Measurements from ENCODE around the gene BMERB1.
"Not testable (repeated sequence)": the region's sequence is repeated elsewhere in the genome, so short reads cannot be mapped to it uniquely, and the experiment has no call there.

Gene BMERB1

DNA sequence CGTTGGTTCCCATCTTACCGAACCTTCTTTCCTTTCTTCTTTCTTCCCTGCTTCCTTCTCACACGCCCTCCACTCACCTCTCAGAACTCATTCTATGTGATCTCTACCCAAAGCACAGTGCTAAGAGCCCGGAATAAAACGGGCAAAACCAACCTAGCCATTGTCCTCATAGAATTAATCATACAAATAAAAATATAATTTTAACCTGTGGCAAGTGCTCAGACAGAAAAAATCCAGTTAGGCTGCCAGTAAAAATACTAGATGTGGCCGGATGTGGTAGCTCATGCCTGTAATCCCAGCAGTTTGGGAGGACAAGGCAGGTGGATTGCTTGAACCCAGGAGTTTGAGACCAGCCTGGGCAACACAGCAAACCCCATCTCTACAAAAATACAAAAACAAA, 27.0 kb downstream of the BMERB1 start:
- DNase-seq (ENCODE audit: low read depth in 2 of 2) = no peak

DNA sequence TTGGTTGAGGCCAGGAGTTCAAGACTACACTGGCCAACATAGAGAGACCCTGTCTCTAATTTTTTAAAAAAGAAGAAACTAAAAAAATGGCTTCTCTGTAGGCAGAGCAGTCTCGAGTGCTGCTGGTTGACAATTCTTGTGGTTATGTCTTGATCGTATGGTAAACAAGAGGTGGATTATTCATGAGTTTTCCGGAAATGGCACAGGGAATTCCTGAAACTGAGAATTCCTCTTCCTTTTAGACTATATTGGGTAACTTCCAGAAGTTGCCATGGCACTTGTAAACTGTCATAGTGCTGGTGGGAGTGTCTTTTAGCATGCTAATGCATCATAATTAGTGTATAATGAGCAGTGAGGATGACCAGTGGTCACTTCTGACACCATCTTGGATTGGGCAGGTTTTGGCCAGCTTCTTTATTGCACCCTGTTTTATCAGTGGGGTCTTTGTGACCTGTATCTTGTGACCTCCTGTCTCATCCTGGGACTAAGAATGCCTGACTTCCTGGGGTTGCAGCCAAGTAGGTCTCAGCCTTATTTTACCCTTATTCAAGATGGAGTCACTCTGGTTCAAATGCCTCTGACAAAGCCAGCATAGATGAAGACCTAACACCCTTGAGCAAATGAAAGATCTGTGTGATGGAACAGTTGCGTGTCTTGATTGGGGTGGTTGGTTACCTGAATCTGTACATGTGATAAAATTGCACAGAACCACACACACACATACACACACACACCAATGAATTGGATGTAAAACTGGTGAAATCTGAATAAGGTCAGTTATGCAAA, 30.2 kb downstream of the BMERB1 start:
- no peak for DNase-seq (ENCODE audit: low read depth in 2 of 2)

DNA sequence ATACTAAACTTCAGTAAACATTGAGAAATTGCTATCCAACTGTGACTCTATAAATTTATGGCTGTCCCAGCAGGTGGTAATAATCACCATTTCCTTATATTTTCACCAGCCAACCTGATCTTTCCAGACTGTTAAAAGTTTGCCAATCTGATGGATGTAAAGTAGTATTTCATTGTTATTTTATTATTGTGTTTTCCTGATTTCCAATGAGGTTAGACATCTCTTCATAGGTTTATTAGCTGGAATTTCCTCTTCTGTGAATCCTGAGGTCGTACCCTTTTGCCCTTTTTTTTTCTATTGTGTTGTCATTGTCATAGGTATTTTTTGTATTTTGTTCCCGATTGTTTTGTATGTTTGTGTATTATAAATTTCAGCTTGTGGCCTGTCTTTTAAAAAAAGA, 31.7 kb downstream of the BMERB1 start:
- DNase-seq (ENCODE audit: low read depth in 2 of 2) = no peak

DNA sequence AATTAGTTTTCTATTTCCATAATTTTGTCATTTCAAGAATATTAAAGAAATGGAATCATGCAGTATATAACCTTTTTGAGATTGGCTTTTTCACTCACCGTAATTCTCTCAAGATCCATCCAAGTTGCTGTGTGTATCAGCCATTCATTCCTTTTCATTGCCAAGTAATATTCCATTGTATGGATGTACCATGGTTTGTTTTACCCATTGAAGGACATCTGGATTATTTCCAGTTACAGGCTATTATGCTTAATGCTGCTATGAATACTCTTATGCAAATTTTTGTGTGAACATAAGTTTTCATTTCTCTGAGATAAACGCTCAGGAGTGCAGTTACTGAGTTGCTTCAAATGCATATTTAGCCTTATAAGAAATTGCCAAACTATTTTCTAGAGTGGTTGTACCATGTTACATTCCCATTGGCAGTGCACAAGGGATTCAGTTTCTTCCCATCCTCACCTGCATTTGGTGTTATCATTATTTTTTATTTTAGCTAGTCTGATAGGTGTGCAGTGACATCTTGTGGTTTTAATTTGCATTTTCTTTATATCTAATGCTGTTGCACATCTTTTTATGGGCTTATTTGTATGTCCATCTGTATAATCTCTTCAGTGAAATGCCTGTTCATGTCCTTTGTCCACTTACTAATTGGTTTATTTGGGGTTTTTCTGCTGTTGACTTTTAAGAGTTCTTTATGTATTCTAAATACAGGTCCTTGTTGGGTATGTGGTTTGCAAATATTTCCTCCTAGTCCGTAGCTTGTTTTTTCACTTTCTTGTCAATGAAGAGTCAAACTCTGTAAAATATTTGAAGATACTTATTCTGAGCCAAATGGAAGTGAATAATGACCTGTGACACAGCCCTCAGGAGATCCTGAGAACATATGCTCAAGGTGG, 32.7 kb downstream of the BMERB1 start:
- no peak for DNase-seq (ENCODE audit: low read depth in 2 of 2)

DNA sequence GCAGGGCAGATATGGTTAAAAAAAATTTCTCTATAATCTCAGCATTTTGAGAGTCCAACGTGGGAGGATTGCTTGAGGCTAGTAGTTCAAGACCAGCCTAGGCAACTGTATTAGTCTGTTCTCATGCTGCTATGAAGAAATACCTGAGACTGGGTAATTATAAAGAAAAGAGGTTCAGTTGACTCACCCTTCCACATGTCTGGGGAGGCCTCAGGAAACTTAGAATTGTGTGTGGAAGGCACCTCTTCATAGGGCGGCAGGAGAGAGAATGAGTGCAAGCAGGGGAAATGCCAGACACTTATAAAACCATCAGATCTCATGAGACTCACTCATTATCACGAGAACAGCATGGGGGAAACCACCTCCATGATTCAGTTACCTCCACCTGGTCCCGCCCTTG, 42.6 kb downstream of the BMERB1 start:
- DNase-seq (ENCODE audit: low read depth in 2 of 2) = not testable (repeated sequence)

DNA sequence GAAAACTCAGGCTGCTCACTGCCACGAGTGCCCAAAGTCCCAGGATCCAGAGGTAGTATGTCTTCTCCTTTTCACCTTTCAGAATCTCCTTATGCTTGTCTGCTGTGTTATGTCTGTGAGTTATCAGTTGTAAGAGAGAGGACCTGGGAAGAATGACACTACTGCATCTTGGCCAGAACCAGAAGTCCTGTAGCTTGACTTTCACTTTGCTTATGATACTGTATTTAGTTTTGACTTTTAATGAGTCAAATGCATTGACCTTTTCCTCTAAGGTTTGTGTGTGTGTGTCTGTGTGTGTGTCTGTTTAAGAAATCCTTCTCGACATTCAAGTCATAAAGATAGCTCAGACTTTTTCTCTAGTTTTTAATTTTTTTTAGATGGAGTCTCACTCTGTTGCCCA, 43.4 kb downstream of the BMERB1 start:
- DNase-seq (ENCODE audit: low read depth in 2 of 2) = no peak

DNA sequence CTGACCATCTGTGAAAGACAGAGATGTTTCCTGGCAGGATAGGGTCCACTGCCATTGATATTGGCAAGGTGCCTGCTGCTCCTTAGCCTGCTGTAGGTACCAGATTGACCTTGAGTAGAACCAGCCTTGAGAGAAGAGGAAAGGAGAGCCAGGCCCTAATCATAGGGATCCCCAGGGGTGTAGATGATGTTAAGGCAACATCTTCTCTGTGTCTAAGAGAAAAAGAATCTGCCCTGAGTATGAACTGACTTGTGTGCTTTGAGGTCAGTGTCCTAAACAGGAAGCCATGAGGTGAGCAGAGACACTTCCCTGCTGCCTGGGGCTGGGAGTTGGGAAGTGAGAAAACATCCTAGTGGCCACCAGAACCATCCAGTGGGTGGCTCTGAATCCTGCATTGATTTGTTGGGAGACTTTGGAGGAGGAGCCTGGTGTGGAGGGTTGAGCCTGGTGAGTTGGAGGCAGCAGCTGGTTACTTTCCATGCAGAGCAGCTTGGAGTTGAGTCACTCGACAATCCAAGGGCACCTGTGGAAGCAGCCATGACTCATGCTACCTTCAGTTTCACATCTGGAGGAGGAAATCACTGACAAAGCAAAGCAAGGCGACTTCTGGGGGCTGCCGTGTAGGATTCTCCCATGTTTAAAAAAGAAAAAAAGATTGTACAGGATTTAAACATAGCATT, 47.8 kb downstream of the BMERB1 start:
- peak; percentile 28 to 40 for DNase-seq (ENCODE audit: low read depth in 2 of 2)

DNA sequence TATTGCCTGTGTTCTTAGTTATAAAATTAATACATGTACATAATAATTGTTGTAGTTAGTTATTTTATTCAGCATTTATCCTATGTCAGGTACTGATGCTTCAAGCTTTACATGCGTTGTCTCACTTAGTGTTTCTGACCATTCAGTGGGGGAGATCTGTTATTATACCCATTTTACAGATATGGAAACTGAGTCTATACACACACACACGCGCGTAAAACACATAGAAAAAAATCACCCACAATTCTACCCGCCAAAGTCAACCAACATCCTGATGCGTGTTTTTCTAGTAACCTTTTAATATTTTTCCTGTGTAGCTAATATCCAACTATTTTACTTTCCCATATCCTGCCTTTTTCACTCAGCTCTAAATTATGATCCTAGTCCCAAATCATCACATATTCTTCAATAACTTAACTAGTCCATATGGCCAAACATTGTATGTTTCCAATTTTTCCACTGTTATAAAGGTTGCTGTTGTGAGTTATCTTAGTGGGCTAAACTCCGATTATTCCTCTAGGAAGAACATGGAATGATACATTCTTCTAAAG, 48.4 kb downstream of the BMERB1 start:
- no peak for DNase-seq (ENCODE audit: low read depth in 2 of 2)

DNA sequence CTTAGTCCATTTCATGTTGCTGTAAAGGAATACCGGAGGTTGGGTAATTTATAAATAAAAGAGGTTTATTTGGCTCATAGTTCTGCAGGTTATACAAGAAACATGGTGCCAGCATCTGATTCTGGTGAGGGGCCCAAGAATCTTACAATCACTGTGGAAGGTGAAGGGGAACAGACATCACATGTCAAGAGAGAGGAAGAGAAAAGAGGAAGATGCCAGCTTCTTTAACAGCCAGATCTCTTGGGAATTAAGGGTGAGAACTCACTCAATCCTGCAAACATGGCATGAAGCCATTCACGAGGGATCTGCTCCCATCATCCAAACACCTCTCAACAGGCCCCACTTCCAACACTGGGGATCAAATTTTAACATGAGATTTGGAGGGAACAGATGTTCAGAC, 49.5 kb downstream of the BMERB1 start:
- no peak for DNase-seq (ENCODE audit: low read depth in 2 of 2)

DNA sequence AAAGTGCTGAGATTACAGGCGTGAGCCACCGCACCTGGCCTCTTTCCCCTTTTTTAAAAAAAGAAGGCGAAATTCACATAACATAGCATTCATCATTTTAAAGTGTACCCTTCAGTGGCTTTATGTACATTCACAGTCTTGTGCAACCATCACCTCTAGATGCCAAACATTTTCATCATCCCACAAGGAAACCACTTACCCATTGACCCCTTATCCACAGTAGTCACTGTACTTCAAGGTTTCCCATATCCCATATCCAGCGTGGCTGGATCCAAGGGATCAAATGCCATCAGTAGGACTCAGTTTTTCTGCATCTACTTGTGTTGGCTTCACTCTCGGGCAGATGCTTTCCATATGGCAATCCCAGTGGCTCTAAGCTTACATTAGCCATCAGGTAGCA, 50.3 kb downstream of the BMERB1 start:
- no peak for DNase-seq (ENCODE audit: low read depth in 2 of 2)

DNA sequence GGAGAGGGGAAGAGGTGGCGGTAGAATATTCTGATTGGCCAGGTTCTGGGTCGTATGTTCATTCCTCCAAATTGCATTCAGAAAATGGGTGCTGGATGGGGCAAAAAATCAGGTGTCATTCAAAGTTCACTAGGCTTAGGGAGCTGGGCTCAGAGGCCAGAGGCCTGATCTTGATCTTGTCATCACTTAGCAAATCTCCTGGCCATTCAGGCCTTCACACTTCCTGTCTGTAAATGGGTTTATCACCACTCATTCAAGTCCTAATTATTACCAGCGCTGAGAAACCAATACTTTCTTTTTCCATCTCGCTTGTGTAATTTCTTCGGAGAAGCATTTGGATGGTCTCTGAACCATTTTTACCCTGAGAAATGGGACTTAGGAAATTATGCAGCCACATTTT, 50.8 kb downstream of the BMERB1 start:
- DNase-seq (ENCODE audit: low read depth in 2 of 2) = no peak

DNA sequence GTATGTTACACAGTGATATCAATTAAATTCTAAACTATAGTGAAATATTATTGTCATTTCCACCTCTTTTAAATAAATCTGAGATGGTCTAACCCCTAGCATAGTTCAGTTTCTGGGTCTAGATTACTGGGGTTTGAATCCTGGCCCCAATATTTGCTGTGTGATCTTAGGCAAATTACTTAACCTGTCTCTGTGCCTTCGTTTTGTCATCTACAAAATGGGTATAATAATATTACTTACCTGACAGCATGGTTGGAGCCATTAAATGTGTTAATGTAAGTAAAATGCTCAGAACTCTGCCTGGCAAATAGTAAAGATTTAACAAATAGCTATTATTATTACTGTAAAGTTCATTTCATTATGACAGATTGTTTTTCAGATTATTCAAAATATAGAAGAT, 52.3 kb downstream of the BMERB1 start:
- no peak for DNase-seq (ENCODE audit: low read depth in 2 of 2)

DNA sequence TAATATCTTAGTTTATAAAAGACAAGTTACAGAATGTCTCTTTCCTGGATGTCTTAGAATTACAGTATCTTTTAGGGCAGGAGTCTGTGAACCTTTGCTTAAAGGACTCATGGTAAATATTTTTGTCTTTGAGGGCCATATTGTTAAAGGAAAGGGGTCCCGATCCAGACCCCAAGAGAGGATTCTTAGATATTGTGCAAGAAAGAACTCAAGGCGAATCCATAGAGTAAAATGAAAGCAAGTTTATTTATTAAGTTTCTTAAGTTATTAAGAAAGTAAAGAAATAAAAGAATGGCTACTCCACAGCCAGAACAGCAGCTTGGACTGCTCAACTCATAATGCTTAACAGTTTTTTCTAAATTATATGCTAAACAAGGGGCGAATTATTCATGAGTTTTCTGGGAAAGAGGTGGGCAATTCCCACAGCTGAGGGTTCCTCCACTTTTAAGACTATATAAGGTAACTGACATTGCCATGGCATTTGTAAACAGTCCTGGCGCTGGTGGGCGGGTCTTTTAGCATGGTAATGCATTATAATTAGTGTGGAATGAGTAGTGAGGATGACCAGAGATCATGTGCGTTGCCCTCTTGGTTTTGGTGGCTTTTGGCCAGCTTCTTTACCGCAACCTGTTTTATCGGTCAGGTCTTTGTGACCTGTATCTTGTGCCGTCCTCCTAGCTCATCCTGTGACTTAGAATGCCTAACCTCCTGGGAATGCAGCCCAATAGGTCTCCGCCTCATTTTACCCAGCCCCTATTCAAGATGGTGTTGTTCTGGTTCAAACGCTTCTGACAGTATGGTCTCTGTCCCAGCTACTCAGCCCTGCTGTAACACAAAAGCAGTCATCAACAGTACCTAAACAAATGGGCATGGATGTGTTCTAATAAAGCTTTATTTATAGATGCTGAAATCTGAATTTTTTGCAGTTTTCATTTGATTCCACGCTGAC, 53.2 kb downstream of the BMERB1 start:
- DNase-seq (ENCODE audit: low read depth in 2 of 2) = no peak

DNA sequence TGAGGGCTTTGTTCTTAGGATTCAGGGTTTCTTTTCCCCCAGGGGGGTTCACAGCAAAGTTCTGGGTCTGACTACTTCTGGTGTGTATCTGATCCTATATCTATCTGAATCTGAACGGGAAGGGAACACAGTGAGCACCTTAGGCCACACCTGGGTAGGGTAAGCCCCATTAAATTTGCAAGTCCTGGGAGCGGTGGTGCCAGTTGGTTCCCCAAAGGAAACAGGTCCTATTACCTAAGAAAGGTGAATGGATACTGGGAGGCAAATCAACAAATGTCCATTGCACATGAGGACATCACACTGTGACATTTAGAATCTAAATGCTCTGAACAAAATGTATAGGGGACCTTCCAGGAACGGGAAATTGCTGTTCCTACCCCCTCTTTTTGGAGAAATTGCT, 54.6 kb downstream of the BMERB1 start:
- no peak for DNase-seq (ENCODE audit: low read depth in 2 of 2)

DNA sequence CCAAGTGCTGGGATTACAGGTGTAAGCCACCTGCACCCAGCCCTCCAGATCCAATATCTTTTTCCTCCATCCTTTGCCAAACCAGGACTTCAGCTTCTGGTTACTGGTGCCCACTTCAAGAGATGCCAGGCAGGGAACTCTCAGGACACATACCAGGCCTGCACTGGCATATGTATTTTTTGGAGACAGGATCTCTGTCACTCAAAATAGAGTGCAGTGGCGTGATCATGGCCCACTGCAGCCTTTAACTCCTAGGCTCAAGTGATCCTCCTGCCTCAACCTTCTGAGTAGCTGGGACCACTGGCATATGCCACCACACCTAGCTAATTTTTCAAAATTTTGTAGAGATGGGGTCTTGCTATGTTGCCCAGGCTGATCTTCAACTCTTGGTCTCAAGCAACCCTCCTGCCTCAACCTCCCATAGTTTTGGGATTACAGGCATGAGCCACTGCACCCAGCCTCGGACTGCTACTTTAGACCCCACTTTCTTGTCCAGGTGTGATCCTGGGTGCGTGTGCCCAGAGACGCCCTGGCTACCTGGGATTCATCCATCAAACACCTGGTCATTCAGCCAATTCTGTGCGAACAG, 55.8 kb downstream of the BMERB1 start:
- no peak for DNase-seq (ENCODE audit: low read depth in 2 of 2)

DNA sequence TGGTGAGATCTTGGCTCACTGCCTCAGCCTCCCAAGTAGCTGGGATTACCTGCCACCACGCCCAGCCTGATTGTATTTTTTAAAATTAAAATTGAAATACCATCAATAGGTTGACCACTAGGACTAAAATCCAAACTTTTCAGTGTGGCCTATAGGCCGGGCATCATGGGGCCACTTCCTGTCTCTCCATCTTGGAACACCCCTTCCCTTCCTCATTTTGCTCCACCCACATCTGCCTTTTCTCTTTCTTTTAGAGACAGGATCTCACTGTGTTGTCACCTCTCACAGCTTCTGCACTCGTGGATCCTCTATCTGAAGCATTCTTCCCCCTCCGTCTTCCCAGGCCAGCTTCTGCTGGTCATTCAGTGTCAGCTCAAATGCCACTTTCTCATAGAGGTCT, 57.0 kb downstream of the BMERB1 start:
- no peak for DNase-seq (ENCODE audit: low read depth in 2 of 2)

DNA sequence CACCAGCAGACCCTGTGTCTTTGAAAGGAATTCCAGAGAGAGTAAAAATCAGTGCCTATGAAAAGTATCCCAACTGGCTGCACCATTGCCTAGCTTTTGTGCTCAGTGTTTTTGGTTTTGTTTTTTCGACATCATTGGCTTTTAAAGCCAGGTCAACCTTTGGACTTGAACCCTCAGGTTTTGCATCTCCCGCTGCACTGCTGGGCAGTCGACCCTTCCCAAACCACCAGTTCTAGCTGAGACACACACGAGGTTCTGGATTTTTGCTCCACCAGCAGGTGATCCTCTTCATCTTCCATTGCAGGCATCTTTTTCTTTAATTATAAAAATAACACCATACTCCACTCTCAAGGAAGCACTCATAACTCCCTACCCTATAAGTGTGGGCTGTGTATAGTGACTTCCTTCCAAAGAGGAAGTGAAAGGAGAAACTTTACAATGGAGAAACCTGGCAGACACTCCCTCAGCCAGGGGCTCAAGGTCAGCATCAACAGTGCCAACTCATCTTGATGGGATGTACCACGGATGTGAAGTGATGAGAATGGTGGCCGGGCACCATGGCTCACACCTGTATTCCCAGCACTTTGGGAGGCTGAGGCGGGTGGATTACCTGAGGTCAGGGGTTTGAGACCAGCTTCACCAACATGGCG, 57.8 kb downstream of the BMERB1 start:
- no peak for DNase-seq (ENCODE audit: low read depth in 2 of 2)

DNA sequence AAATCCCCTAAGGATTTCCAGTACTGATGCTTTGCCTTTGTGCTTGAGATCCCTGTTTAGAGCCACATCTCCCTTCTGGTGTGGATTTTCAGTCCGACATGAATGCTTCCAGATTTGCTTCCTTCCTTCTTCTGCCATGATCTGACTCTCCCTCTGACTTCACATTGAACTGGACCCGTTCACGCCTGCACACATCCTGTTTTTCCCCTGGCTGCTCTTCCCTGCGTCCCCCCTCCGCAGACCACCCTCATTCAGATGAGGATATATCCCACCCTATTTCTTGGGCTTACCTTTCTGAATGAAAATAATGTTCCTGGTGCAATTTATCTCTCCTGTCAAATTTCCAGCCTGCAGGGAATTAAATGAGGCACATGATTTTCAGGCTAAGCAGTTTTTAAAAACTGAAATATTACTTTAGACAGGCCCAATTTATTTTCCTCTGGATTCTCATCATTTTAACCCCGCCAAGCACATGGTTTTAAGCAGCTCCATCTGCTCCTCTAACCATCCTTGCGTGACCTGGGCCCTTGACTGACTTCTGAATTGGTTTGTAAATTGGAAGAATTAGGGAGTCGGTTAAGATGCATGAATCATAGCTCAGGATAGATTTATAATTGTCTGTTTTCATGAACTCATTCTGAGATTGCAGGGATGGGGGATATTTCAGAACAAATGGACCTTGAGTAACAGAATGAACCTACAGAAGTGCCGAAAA, 59.2 kb downstream of the BMERB1 start:
- no peak for DNase-seq (ENCODE audit: low read depth in 2 of 2)

DNA sequence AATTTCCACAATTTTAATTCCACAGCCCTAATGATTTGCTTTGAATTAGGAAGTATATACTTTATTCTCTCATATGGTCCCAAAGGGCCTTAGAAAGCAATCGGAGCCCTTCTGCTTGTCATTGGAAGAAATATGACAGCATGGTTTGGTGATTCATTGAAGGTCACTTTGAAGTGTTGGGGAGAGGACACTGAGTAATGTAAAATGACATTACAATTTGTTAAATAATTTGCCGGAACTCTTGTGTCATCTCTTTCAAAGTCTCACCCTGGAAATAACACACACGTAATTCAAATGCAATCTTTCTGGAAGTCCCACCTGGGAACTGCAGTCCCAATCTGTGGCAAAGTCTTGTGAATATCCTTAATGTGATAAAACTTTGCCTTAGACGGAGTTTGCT, 59.8 kb downstream of the BMERB1 start:
- no peak for DNase-seq (ENCODE audit: low read depth in 2 of 2)

DNA sequence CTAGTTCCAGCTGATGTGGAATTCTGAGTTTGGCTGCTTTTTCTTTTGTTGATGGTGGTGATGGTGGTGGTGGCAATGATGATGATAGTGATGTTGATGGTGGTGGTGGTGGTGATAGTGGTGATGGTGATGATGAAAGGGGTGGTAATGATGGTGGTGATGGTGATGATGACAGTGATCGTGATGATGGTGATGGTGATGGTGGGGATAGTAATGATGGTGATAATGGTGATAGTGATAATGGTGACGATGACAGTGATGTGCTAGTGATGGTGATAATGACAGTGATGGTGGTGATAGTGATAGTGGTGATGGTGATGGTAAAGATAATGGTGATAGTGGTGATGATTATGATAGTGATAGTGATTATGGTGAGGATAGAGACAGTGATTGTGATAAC, 61.5 kb downstream of the BMERB1 start:
- no peak for DNase-seq (ENCODE audit: low read depth in 2 of 2)

Measured in stimulated activated CD4-positive, alpha-beta T cell treated with anti-CD3 and anti-CD28 coated beads, Interleukin-4, amount 100 ng/mL, for 48 hours (primary cell).